ENCODE data around the gene ATP1B3.

DNA sequence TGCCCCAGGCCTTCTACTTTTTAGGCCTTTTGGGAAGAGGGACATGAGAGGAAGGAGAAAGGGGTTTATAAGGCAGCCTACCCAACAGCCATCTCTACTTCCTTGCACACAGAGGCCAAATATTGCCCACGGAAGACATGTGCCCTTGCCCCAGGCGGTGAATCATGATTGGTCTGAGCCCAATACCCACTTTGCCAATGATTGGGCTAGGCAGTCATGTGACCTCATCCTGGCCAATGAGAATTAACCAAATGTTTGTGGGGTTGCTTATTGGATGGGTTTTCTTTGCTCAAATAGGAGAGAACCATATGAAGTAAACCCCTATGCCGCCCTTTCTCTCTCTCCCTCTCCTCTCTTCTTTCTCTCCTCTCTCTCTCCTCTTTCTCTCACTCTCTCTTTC, 42.2 kb upstream of the ATP1B3 start:
- TF ChIP-seq, protein P1, sequence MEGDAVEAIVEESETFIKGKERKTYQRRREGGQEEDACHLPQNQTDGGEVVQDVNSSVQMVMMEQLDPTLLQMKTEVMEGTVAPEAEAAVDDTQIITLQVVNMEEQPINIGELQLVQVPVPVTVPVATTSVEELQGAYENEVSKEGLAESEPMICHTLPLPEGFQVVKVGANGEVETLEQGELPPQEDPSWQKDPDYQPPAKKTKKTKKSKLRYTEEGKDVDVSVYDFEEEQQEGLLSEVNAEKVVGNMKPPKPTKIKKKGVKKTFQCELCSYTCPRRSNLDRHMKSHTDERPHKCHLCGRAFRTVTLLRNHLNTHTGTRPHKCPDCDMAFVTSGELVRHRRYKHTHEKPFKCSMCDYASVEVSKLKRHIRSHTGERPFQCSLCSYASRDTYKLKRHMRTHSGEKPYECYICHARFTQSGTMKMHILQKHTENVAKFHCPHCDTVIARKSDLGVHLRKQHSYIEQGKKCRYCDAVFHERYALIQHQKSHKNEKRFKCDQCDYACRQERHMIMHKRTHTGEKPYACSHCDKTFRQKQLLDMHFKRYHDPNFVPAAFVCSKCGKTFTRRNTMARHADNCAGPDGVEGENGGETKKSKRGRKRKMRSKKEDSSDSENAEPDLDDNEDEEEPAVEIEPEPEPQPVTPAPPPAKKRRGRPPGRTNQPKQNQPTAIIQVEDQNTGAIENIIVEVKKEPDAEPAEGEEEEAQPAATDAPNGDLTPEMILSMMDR (conservative IDR thresholded peaks at IDR 0.05 in 1 of 2, IDR thresholded peaks at IDR 0.05 in 1 of 2; ENCODE audit: extremely low read depth in 1 of 2, insufficient read depth in 1 of 2, low read depth in 1 of 2, low read length in 2 of 2), result no peak
- no peak for TF ChIP-seq EZH2 (IDR thresholded peaks at IDR 0.05; ENCODE audit: borderline replicate concordance, low read length)
